Islet of Langerhans (tissue), 1 donor: ENCODE data around the gene TRIM62.

Source experiments
- FAIRE-seq: peaks from one replicate; lab custom pipeline; 2011; peaks lifted over from hg19 to GRCh38; lab: Jason Lieb, UNC

TRIM62 gene

GRCh38 chr1:33180226-33180910 lies 1.5 kb downstream of the TRIM62 start:
- no peak for FAIRE-seq

GRCh38 chr1:33178836-33179439 lies 2.9 kb downstream of the TRIM62 start:
- FAIRE-seq, result no peak

- no peak for FAIRE-seq
Observed at GRCh38 chr1:33177996-33178540, 3.8 kb downstream of the TRIM62 start.

GRCh38 chr1:33176887-33177286 lies 5.0 kb downstream of the TRIM62 start:
- no peak for FAIRE-seq

GRCh38 chr1:33176362-33176850 lies 5.4 kb downstream of the TRIM62 start:
- FAIRE-seq, result no peak

- no peak for FAIRE-seq
Observed at GRCh38 chr1:33175865-33176264, 6.0 kb downstream of the TRIM62 start.

- no peak for FAIRE-seq
Observed at GRCh38 chr1:33173091-33173490, 8.8 kb downstream of the TRIM62 start.

- FAIRE-seq, result no peak
Observed at GRCh38 chr1:33171977-33172813, 9.6 kb downstream of the TRIM62 start.

- no peak for FAIRE-seq
Observed at GRCh38 chr1:33170351-33171274, 11.2 kb downstream of the TRIM62 start.

GRCh38 chr1:33169290-33170055 lies 12.4 kb downstream of the TRIM62 start:
- no peak for FAIRE-seq

- FAIRE-seq, result no peak
Observed at GRCh38 chr1:33168556-33169289, 13.1 kb downstream of the TRIM62 start.

- FAIRE-seq, result no peak
Observed at GRCh38 chr1:33167650-33168447, 14.0 kb downstream of the TRIM62 start.

GRCh38 chr1:33165809-33166208 lies 16.0 kb downstream of the TRIM62 start:
- no peak for FAIRE-seq

GRCh38 chr1:33165209-33165608 lies 16.6 kb downstream of the TRIM62 start:
- FAIRE-seq, result no peak

- no peak for FAIRE-seq
Observed at GRCh38 chr1:33163621-33164519, 18.0 kb downstream of the TRIM62 start.

GRCh38 chr1:33162141-33162540 lies 19.7 kb downstream of the TRIM62 start:
- FAIRE-seq, result no peak

GRCh38 chr1:33161061-33161681 lies 20.7 kb downstream of the TRIM62 start:
- FAIRE-seq, result no peak

GRCh38 chr1:33159577-33159976 lies 22.3 kb downstream of the TRIM62 start:
- no peak for FAIRE-seq
